Natural killer cell treated with Interleukin-12 subunit alpha and Interleukin-12 subunit beta and Interleukin-15 and Interleukin-18, amount 100 ng/mL, for 72 hours (primary cell): ENCODE measurements around the gene PPP2R3C. TPM values are rescaled to one million over a fixed set of nuclear protein-coding genes. Genes with fewer than 3 reads are reported as not detected.

Source experiments
- total RNA-seq, 2 donors: library from RNA; stranded (reverse); gene quantifications; one replicate each; pipeline ENCODE4 v1.2.3, GENCODE V29; 2022

Gene PPP2R3C
- total RNA-seq, 2 donors from 2014 or later, result 64.3 to 91.5 TPM

Other genes with a start within 250 kb of the PPP2R3C start
- gene BAZ1A, start 246.6 kb downstream of the PPP2R3C start, total RNA-seq, result 10 to 100 TPM; 88.3 to 93.6 TPM
- gene SRP54, start 139.0 kb downstream of the PPP2R3C start, total RNA-seq, result 10 to 100 TPM; 66.1 to 84.8 TPM
- 10 to 100 TPM; 50.0 to 52.0 TPM for gene FAM177A1, start 75.7 kb downstream of the PPP2R3C start, total RNA-seq
- gene PRORP, start 562 bp upstream of the PPP2R3C start, total RNA-seq, result 10 to 100 TPM; 45.0 to 60.4 TPM
- gene PSMA6, start 170.4 kb upstream of the PPP2R3C start, total RNA-seq, result 100 to 1,000 TPM; 464 to 704 TPM